Right ventricle myocardium superior (tissue), 1 donor: ENCODE data around the gene GFRA3. TPM values are rescaled to one million over a fixed set of nuclear protein-coding genes. Genes with fewer than 3 reads are reported as not detected.
A peak's percentile ranks its signal among the peaks of the same experiment; 100 is the strongest.
"Not testable (repeated sequence)": the region's sequence is repeated elsewhere in the genome, so short reads cannot be mapped to it uniquely, and the experiment has no call there.

ENCODE experiments used
- ATAC-seq: fragments of 200-7000 bp; cut with Tn5 transposase; one replicate; pipeline ENCODE4 v1.9.1; 2020; ENCODE audit warnings: mild to moderate bottlenecking; ENCODE audit not compliant: poor library complexity
- DNase-seq: peaks from one replicate; pipeline ENCODE4 v3.0.0-alpha.2; 2020
- intact Hi-C: fragments of 100-400 bp; cut with DNase I; formaldehyde crosslinking; loops from one replicate; pipeline ENCODE4 v1.11.2; 2022
- total RNA-seq: library from RNA; stranded (reverse); fragmentation: NEBNext Ultra II Directional; extraction: Animal tissue kit (Norgen Biotek cat#: 25700); gene quantifications from one replicate; pipeline ENCODE4 v1.2.1, GENCODE V29; 2021
- donor health status: DM: no; HTN: yes; CAD: no; lungs with severe emphysema.

Gene GFRA3
- total RNA-seq, 1 donor from 2014 or later = 0.94 TPM

GRCh38 chr5:138258704-138259292 lies 15.6 kb downstream of the GFRA3 start:
- no peak for DNase-seq
- ATAC-seq = no peak
- intact Hi-C loops = no loop called here

GRCh38 chr5:138257583-138257982 lies 16.8 kb downstream of the GFRA3 start:
- DNase-seq (no peak), ATAC-seq (no peak)
- intact Hi-C loops = no loop called here

DNA sequence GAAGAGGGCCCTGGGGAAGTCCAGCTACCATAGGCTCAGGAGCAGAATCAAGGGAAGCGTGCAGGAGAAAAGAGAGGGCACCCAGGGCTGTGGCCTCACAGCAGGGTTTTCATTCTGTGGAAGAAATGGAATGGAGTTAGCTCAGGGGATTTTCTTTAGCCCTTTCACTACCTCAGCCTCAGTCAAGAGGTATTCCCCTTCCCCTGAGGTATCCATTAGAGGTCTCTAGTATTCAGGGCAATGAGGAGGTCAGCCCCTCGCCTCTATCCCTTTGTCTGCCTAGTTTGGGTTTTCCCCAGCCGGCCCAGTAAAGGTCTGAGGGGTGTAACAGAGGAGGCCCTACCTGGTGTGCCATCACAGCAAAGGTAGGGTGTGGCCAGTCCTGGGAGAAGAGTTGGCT lies 21.5 kb downstream of the GFRA3 start:
- ATAC-seq (no peak), DNase-seq (no peak)
- intact Hi-C loops = no loop called here

GRCh38 chr5:138247800-138248199 lies 26.6 kb downstream of the GFRA3 start:
- intact Hi-C loops, DNase-seq, ATAC-seq: not testable (repeated sequence)

- no peak for DNase-seq
- no peak for ATAC-seq
- intact Hi-C loops = no loop called here
Observed at GRCh38 chr5:138246822-138247221, 27.6 kb downstream of the GFRA3 start.

- DNase-seq (no peak), ATAC-seq (no peak)
- intact Hi-C loops = no loop called here
Observed at GRCh38 chr5:138246334-138246733, 28.1 kb downstream of the GFRA3 start.

DNA sequence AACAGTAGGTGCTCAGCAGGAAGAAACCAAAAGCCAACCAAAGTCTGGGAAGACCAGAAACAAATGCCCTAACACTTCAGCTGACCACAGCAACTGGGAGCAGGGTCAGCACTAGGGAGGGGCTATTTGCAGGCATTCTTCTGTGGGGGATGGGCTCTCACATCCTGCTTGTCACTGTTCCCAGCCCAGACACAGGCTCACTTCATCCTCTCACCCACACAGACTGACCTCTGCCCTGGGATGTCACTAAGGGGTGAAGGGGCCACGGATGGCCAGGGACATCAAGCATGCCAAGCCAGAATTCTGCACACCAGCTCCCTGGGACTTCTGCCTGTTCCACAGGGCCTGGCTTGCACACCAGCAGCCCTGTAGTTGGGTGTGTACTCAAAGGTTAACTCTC lies 28.7 kb downstream of the GFRA3 start:
- ATAC-seq = no peak
- intact Hi-C loops = no loop called here
- DNase-seq = no peak

GRCh38 chr5:138243794-138244193 lies 30.6 kb downstream of the GFRA3 start:
- no peak for ATAC-seq

GRCh38 chr5:138241688-138242571 lies 32.5 kb downstream of the GFRA3 start:
- ATAC-seq (peak; percentile 81), DNase-seq (peak; percentile 50)
- intact Hi-C loops = no loop called here

More at GRCh38 chr5:138243794-138244193, 30.6 kb downstream of the GFRA3 start:
- intact Hi-C loops = no loop called here
- DNase-seq = no peak

DNA sequence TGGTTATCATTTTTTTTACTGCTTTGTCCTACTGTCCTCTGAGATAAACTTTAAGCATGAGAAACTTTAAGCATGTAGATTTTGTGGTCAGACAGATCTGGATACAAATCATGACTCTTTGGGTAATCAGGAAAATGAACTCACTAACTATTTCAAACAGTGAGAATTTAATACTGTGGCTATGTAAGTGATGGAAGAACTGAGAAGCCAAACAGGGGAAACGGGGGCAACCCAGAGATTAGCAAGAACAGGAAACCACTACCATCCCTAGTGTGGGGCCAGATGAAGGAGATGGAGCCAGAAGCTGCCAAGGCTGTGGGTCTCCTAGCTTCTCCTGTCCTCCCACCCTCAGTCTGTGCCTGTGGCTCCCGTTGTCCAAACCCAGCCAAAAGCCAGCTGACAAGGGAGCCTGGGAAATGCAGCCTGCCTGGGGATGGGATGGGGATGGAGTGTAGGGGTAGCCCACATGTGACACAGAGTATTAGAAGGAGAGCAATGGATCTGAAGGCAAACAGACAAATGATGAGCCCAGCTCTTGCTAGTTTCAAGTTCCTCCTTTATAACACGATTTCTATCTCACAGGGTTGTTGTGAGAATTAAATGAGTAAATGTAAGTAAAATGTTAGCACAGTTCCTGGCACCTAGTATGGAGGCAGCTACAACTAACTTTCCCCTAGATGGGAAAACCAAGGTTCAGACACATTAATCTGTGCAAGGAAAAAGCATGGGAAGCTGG lies 33.6 kb downstream of the GFRA3 start:
- intact Hi-C loops = no loop called here
- no peak for DNase-seq

GRCh38 chr5:138238034-138238433 lies 36.4 kb downstream of the GFRA3 start:
- ATAC-seq (no peak), DNase-seq (no peak)
- intact Hi-C loops = no loop called here

More for the DNA sequence above, 33.6 kb downstream of the GFRA3 start:
- ATAC-seq = no peak

DNA sequence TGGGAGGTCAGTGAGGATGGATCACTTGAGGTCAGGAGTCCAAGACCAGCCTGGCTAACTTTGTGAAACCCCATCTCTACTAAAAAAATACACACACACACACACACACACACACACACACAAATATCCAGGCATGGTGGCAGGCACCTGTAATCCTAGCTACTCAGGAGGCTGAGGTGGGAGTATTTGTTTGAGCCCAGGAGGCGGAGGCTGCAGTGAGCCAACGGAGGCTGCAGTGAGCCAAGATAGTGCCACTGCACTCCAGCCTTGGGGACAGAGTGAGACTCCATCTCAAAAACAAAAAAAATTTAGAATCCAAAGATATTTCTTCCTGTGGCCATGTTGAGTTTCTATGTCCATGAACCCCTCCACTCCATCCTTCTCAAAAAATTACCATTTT lies 39.8 kb downstream of the GFRA3 start:
- intact Hi-C loops = no loop called here
- no peak for ATAC-seq
- DNase-seq = no peak

- ATAC-seq (no peak), DNase-seq (no peak)
- intact Hi-C loops = no loop called here
Observed at GRCh38 chr5:138233280-138233679, 41.1 kb downstream of the GFRA3 start.

GRCh38 chr5:138230981-138231589 lies 43.3 kb downstream of the GFRA3 start:
- ATAC-seq (peak; percentile 71), DNase-seq (no peak)
- intact Hi-C loops = no loop called here

DNA sequence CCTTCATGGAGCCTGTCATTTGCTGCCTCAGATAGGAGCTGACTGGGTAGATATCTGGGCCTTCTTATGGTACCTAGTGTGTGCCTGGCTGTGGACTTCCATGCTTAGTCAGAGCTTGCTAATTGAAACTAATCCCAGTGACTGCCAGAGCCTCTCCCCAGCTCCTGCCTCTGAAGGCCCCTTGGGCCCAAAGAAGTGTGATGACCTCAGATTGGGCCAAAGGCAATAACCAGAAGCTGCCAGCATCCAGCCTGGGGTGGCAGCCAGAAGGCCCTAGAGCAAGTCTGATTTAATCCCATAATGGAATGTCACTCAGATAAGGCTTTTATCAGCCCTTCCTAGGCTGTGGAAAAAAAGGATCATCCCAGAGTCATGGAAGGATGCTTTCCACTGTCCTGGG lies 44.2 kb downstream of the GFRA3 start:
- peak; percentile 69 for DNase-seq

DNA sequence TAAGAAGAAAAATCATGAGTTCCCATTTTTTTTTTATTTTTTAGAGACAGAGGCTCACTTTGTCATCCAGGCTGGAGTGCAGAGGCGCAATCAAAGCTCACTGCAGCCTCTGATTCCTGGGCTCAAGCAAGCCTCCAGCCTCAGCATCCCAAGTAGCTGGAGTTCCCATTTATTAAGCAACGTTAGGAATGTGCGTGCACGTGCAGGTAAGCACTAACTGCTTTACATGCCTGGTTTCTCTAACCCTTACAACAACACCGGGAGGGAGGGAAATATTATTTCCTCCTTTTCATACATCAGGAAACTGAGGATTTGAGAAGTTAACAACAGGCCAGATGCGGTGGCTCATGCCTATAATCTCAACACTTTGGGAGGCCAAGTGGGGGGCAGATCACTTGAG lies 45.0 kb downstream of the GFRA3 start:
- intact Hi-C loops = no loop called here
- ATAC-seq = no peak
- no peak for DNase-seq

More for the DNA sequence above, 44.2 kb downstream of the GFRA3 start:
- ATAC-seq = peak; percentile 90
- intact Hi-C loops = no loop called here

DNA sequence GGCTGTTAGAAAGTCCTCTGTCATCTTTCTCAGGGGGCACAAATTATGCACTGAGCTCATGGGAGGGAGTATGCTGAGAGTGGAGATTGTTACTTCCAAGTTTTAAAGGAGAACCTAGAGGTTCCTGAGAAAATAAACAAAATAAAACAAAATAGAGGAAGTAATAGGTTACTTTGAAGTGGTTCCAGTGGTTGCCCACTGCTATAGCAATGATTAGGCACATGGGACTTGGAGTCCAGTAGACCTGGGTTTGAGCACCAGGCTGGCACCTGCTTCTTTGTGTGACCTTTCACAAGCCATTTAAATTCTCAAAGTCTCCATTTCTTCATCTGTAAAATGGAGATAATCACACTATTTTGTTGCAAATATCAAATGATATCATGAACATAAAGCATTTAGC lies 47.5 kb downstream of the GFRA3 start:
- ATAC-seq = no peak
- intact Hi-C loops = no loop called here
- DNase-seq = no peak

GRCh38 chr5:138224712-138225111 lies 49.7 kb downstream of the GFRA3 start:
- intact Hi-C loops = loop anchor here (5.0 kb wide), 1 partner anchor 58 kb away; no protein-coding TSS in a partner anchor
- no peak for ATAC-seq
- no peak for DNase-seq

- intact Hi-C loops = loop anchor here (5.0 kb wide), 1 partner anchor 59 kb away; no protein-coding TSS in a partner anchor
Observed at GRCh38 chr5:138223532-138223931, 50.9 kb downstream of the GFRA3 start.

More at GRCh38 chr5:138223532-138223931, 50.9 kb downstream of the GFRA3 start:
- no peak for DNase-seq
- no peak for ATAC-seq
